ENCODE results near the gene IPO4.

The IPO4 gene

GRCh38 chr14:24190416-24190815 is 1.8 kb upstream of the IPO4 start:
- H3K27me3 ChIP-seq, result no peaks in the 10 kb centered on the region
- no peak for TF ChIP-seq CTCF (IDR thresholded peaks at IDR 0.05)

GRCh38 chr14:24189460-24189859 is 844 bp upstream of the IPO4 start:
- peaks cover 35% of the 10 kb centered on the region for H3K36me3 ChIP-seq
- TF ChIP-seq CTCF (IDR thresholded peaks at IDR 0.05), result no peak
- H3K9me3 ChIP-seq, result no peaks in the 10 kb centered on the region
- H3K27me3 ChIP-seq, result no peaks in the 10 kb centered on the region
- peak overlapping the region in 1 of 2 experiments; percentile 74 for H3K4me3 ChIP-seq (ENCODE audit: low read depth in 1 of 2, low read length in 1 of 2)
- peaks cover 19 to 20% of the 10 kb centered on the region in 2 experiments for H3K4me1 ChIP-seq (ENCODE audit: control insufficient read depth in 1 of 2, insufficient read depth in 1 of 2, low read depth in 1 of 2, low read length in 1 of 2)
- H3K27ac ChIP-seq, result peak overlapping the region; percentile 72

More at GRCh38 chr14:24190416-24190815, 1.8 kb upstream of the IPO4 start:
- Histone ChIP-seq H3K4me3 (ENCODE audit: low read depth in 1 of 2, low read length in 1 of 2) (no peak overlapping the region), H3K9me3 (no peaks in the 10 kb centered on the region), H3K4me1 (ENCODE audit: control insufficient read depth in 1 of 2, insufficient read depth in 1 of 2, low read depth in 1 of 2, low read length in 1 of 2) (peaks cover 27% of the 10 kb centered on the region in 2 experiments), H3K36me3 (peaks cover 26% of the 10 kb centered on the region), H3K27ac (no peak overlapping the region)

GRCh38 chr14:24189059-24189375 is 401 bp upstream of the IPO4 start:
- Histone ChIP-seq H3K9me3 (no peaks in the 10 kb centered on the region), H3K4me1 (ENCODE audit: control insufficient read depth in 1 of 2, insufficient read depth in 1 of 2, low read depth in 1 of 2, low read length in 1 of 2) (peaks cover 16% of the 10 kb centered on the region in 2 experiments), H3K27ac (peak overlapping the region; percentile 72), H3K36me3 (peaks cover 40% of the 10 kb centered on the region), H3K27me3 (no peaks in the 10 kb centered on the region), H3K4me3 (ENCODE audit: low read depth in 1 of 2, low read length in 1 of 2) (peak overlapping the region; percentile 70 to 74)
- no peak for TF ChIP-seq CTCF (IDR thresholded peaks at IDR 0.05)

GRCh38 chr14:24187539-24187915 is 1.1 kb downstream of the IPO4 start:
- no peaks in the 10 kb centered on the region for H3K9me3 ChIP-seq
- peaks cover 50% of the 10 kb centered on the region for H3K36me3 ChIP-seq
- TF ChIP-seq CTCF (IDR thresholded peaks at IDR 0.05), result no peak
- peak overlapping the region; percentile 72 for H3K27ac ChIP-seq
- peak overlapping the region; percentile 70 to 74 for H3K4me3 ChIP-seq (ENCODE audit: low read depth in 1 of 2, low read length in 1 of 2)
- no peaks in the 10 kb centered on the region for H3K27me3 ChIP-seq
- H3K4me1 ChIP-seq (ENCODE audit: control insufficient read depth in 1 of 2, insufficient read depth in 1 of 2, low read depth in 1 of 2, low read length in 1 of 2), result peaks cover 15 to 16% of the 10 kb centered on the region in 2 experiments

GRCh38 chr14:24186831-24187538 is 1.6 kb downstream of the IPO4 start:
- Histone ChIP-seq H3K4me3 (ENCODE audit: low read depth in 1 of 2, low read length in 1 of 2) (no peak overlapping the region), H3K4me1 (ENCODE audit: control insufficient read depth in 1 of 2, insufficient read depth in 1 of 2, low read depth in 1 of 2, low read length in 1 of 2) (peaks cover 15 to 16% of the 10 kb centered on the region in 2 experiments), H3K27ac (no peak overlapping the region), H3K27me3 (no peaks in the 10 kb centered on the region), H3K9me3 (no peaks in the 10 kb centered on the region), H3K36me3 (peaks cover 50% of the 10 kb centered on the region)
- TF ChIP-seq CTCF (IDR thresholded peaks at IDR 0.05), result no peak
